ENCODE data around the gene TOR2A.

The TOR2A gene

DNA sequence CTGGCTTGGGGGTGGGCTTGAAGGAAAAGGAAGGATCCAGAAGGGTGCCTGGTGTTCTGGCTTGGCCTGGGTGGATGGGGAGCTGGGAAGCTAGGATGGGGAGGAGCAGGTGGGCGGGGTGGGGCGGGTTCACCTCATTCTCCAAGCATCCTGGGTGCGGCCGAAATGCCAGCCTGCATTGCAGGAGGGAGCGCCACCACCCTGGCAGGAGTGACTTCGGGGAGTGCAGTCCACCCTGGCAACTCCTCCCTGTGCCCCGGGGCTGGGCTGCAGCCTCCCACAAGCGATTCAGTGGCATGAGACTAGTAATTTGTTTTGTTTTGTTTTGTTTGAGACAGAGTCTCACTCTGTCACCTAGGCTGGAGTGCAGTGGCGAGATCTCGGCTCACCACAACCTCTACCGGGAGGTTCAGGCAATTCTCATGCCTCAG, 13.7 kb downstream of the TOR2A start:
- no peak overlapping the region for H3K9ac ChIP-seq (ENCODE audit: low read depth, low read length, poor library complexity)
- H3K4me2 ChIP-seq (ENCODE audit: insufficient read depth, low read length, poor library complexity, severe bottlenecking) = no peak overlapping the region
- no peak overlapping the region for H3K4me3 ChIP-seq (ENCODE audit: low read length in 2 of 2)
- H2AK5ac ChIP-seq (ENCODE audit: low read depth, low read length) = no peak overlapping the region
- peaks cover 0 to 21% (median 0%) of the 10 kb centered on the region in 3 experiments for H3K27me3 ChIP-seq (ENCODE audit: control insufficient read depth in 3 of 3, insufficient read depth in 3 of 3, low read depth in 1 of 3, low read length in 3 of 3)
- H2BK120ac ChIP-seq (ENCODE audit: low read depth, low read length) = no peak overlapping the region
- no peak for DNase-seq (ENCODE audit: low spot score)
- no peak overlapping the region for H4K91ac ChIP-seq (ENCODE audit: low read depth, low read length, poor library complexity)
- no peak overlapping the region for H4K8ac ChIP-seq (ENCODE audit: low read depth, low read length)
- WGBS, 2 donors (ENCODE audit: extremely low coverage in 2 of 2, insufficient read length in 2 of 2, insufficient replicate concordance in 1 of 2) = no CpG with 5 or more reads among the region's 11 CpGs
- no peak overlapping the region for H3K27ac ChIP-seq (replicated peaks; ENCODE audit: low read length)
- no peaks in the 10 kb centered on the region for H3K36me3 ChIP-seq (replicated peaks in 1 of 2; ENCODE audit: control insufficient read depth in 2 of 2, insufficient read depth in 2 of 2, low read length in 2 of 2)
- no peaks in the 10 kb centered on the region for H3K9me3 ChIP-seq (replicated peaks in 1 of 2; ENCODE audit: control insufficient read depth in 2 of 2, insufficient read depth in 1 of 2, low read depth in 1 of 2, low read length in 2 of 2)
- H3K14ac ChIP-seq (ENCODE audit: low read length) = no peak overlapping the region
- H3K4ac ChIP-seq (ENCODE audit: low read length) = no peak overlapping the region
- H3K18ac ChIP-seq (ENCODE audit: low read length) = no peak overlapping the region
- H3K4me1 ChIP-seq (ENCODE audit: control insufficient read depth in 2 of 2, insufficient read depth in 1 of 2, low read depth in 1 of 2, low read length in 2 of 2) = peaks cover 2 to 4% of the 10 kb centered on the region in 2 donors
- no peak overlapping the region for H2BK5ac ChIP-seq (ENCODE audit: low read length)
- H2BK15ac ChIP-seq (ENCODE audit: low read length) = peak overlapping the region; percentile 67
- H2AFZ ChIP-seq (ENCODE audit: low read length) = no peak overlapping the region
- H2BK12ac ChIP-seq (ENCODE audit: low read length) = no peak overlapping the region
- no peaks in the 10 kb centered on the region for H3K79me1 ChIP-seq (ENCODE audit: low read depth, low read length)
- no peak overlapping the region for H3K23ac ChIP-seq (ENCODE audit: low read depth, low read length, poor library complexity)

- no peaks in the 10 kb centered on the region for H3K9me3 ChIP-seq (replicated peaks in 1 of 2; ENCODE audit: control insufficient read depth in 2 of 2, insufficient read depth in 1 of 2, low read depth in 1 of 2, low read length in 2 of 2)
These were observed 14.2 kb downstream of the TOR2A start for GRCh38 chr9:127720865-127721227.

DNA sequence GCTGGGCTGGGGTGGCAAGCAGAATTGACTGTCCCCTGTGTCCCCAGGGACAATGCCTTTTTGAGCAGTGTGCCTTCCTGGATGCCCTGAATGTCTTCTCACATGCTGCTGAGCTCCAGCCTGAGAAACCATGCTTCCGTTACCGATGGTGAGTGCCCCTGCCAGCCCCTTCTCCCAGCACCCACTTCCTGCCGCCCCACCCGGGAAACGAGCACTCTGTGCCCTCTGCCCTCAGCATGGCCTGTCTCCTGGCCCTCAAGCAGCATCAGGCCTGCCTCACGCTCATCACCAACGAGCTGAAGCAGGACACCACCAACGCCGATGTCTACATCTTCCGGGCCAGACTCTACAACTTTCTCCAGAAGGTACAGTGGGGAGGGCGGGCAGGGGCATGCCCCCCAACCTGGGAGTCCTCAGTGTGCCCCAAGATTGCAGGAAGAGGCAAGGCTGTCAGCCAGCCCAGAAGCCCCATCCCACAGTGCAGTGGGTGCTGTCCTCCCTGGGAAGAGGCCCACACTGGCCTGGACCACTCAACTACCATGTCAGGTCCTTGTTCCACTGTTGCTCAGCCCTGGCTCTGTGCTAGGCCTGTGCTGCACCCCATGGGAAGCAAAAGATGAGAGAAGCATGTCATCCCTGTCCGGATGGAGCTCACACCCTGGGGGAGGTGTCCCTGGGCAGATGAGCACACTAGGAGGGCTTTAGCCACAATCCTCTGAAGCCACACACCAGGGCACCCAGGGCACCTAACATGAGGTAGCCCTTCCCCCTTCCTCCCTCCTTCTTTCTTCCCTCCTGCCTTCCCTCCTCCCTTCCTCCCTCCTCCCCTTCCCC, 14.8 kb downstream of the TOR2A start:
- Histone ChIP-seq H3K79me1 (ENCODE audit: low read depth, low read length) (no peaks in the 10 kb centered on the region), H3K14ac (ENCODE audit: low read length) (peak overlapping the region; percentile 82), H3K23ac (ENCODE audit: low read depth, low read length, poor library complexity) (no peak overlapping the region), H3K4ac (ENCODE audit: low read length) (no peak overlapping the region), H3K4me3 (ENCODE audit: low read length in 2 of 2) (no peak overlapping the region), H3K9me3 (replicated peaks in 1 of 2; ENCODE audit: control insufficient read depth in 2 of 2, insufficient read depth in 1 of 2, low read depth in 1 of 2, low read length in 2 of 2) (no peaks in the 10 kb centered on the region), H3K4me1 (ENCODE audit: control insufficient read depth in 2 of 2, insufficient read depth in 1 of 2, low read depth in 1 of 2, low read length in 2 of 2) (peaks cover 5 to 7% of the 10 kb centered on the region in 2 donors), H2BK120ac (ENCODE audit: low read depth, low read length) (no peak overlapping the region), H2BK15ac (ENCODE audit: low read length) (no peak overlapping the region), H4K8ac (ENCODE audit: low read depth, low read length) (peak overlapping the region; percentile 23), H3K27me3 (ENCODE audit: control insufficient read depth in 3 of 3, insufficient read depth in 3 of 3, low read depth in 1 of 3, low read length in 3 of 3) (peaks cover 0 to 21% (median 0%) of the 10 kb centered on the region in 3 experiments), H2BK5ac (ENCODE audit: low read length) (no peak overlapping the region), H3K4me2 (ENCODE audit: insufficient read depth, low read length, poor library complexity, severe bottlenecking) (no peak overlapping the region), H3K18ac (ENCODE audit: low read length) (peak overlapping the region; percentile 80), H3K36me3 (replicated peaks in 1 of 2; ENCODE audit: control insufficient read depth in 2 of 2, insufficient read depth in 2 of 2, low read length in 2 of 2) (no peaks in the 10 kb centered on the region), H2AFZ (ENCODE audit: low read length) (no peak overlapping the region), H3K27ac (replicated peaks; ENCODE audit: low read length) (no peak overlapping the region), H2BK12ac (ENCODE audit: low read length) (peak overlapping the region; percentile 14), H3K9ac (ENCODE audit: low read depth, low read length, poor library complexity) (peak overlapping the region; percentile 44), H4K91ac (ENCODE audit: low read depth, low read length, poor library complexity) (peak overlapping the region; percentile 53), H2AK5ac (ENCODE audit: low read depth, low read length) (peak overlapping the region; percentile 93)
- no CpG with 5 or more reads among the region's 12 CpGs for whole genome bisulfite sequencing, 2 donors (ENCODE audit: extremely low coverage in 2 of 2, insufficient read length in 2 of 2, insufficient replicate concordance in 1 of 2)
- DNase-seq (ENCODE audit: low spot score) = no peak

More at GRCh38 chr9:127720865-127721227, 14.2 kb downstream of the TOR2A start:
- H4K8ac ChIP-seq (ENCODE audit: low read depth, low read length) = no peak overlapping the region
- no peak overlapping the region for H3K4me3 ChIP-seq (ENCODE audit: low read length in 2 of 2)
- peak overlapping the region; percentile 67 for H2BK15ac ChIP-seq (ENCODE audit: low read length)
- no peak overlapping the region for H3K14ac ChIP-seq (ENCODE audit: low read length)
- H3K4ac ChIP-seq (ENCODE audit: low read length) = no peak overlapping the region
- H3K36me3 ChIP-seq (replicated peaks in 1 of 2; ENCODE audit: control insufficient read depth in 2 of 2, insufficient read depth in 2 of 2, low read length in 2 of 2) = no peaks in the 10 kb centered on the region
- no peaks in the 10 kb centered on the region for H3K79me1 ChIP-seq (ENCODE audit: low read depth, low read length)
- H3K18ac ChIP-seq (ENCODE audit: low read length) = no peak overlapping the region
- no peak overlapping the region for H3K27ac ChIP-seq (replicated peaks; ENCODE audit: low read length)
- no peak overlapping the region for H2AFZ ChIP-seq (ENCODE audit: low read length)
- no peak overlapping the region for H3K23ac ChIP-seq (ENCODE audit: low read depth, low read length, poor library complexity)
- DNase-seq (ENCODE audit: low spot score) = no peak
- H3K9ac ChIP-seq (ENCODE audit: low read depth, low read length, poor library complexity) = no peak overlapping the region
- peaks cover 5 to 7% of the 10 kb centered on the region in 2 donors for H3K4me1 ChIP-seq (ENCODE audit: control insufficient read depth in 2 of 2, insufficient read depth in 1 of 2, low read depth in 1 of 2, low read length in 2 of 2)
- H2BK5ac ChIP-seq (ENCODE audit: low read length) = no peak overlapping the region
- H3K27me3 ChIP-seq (ENCODE audit: control insufficient read depth in 3 of 3, insufficient read depth in 3 of 3, low read depth in 1 of 3, low read length in 3 of 3) = peaks cover 0 to 21% (median 0%) of the 10 kb centered on the region in 3 experiments
- no peak overlapping the region for H2BK12ac ChIP-seq (ENCODE audit: low read length)
- H3K4me2 ChIP-seq (ENCODE audit: insufficient read depth, low read length, poor library complexity, severe bottlenecking) = no peak overlapping the region
- H2AK5ac ChIP-seq (ENCODE audit: low read depth, low read length) = no peak overlapping the region
- no peak overlapping the region for H2BK120ac ChIP-seq (ENCODE audit: low read depth, low read length)
- no peak overlapping the region for H4K91ac ChIP-seq (ENCODE audit: low read depth, low read length, poor library complexity)

GRCh38 chr9:127717766-127718165, 17.3 kb downstream of the TOR2A start:
- peaks cover 0 to 10% (median 9%) of the 10 kb centered on the region in 3 experiments for H3K27me3 ChIP-seq (ENCODE audit: control insufficient read depth in 3 of 3, insufficient read depth in 3 of 3, low read depth in 1 of 3, low read length in 3 of 3)
- peaks cover 4% of the 10 kb centered on the region for H3K79me1 ChIP-seq (ENCODE audit: low read depth, low read length)
- peak overlapping the region; percentile 60 for H2BK5ac ChIP-seq (ENCODE audit: low read length)
- H2AFZ ChIP-seq (ENCODE audit: low read length) = no peak overlapping the region
- no peak overlapping the region for H3K9ac ChIP-seq (ENCODE audit: low read depth, low read length, poor library complexity)
- no peak overlapping the region for H3K27ac ChIP-seq (replicated peaks; ENCODE audit: low read length)
- DNase-seq (ENCODE audit: low spot score) = no peak
- no peak overlapping the region for H4K91ac ChIP-seq (ENCODE audit: low read depth, low read length, poor library complexity)
- H3K4ac ChIP-seq (ENCODE audit: low read length) = no peak overlapping the region
- no peak overlapping the region for H3K4me2 ChIP-seq (ENCODE audit: insufficient read depth, low read length, poor library complexity, severe bottlenecking)
- no peak overlapping the region for H3K23ac ChIP-seq (ENCODE audit: low read depth, low read length, poor library complexity)
- no CpG with 5 or more reads among the region's 5 CpGs for WGBS, 2 donors (ENCODE audit: extremely low coverage in 2 of 2, insufficient read length in 2 of 2, insufficient replicate concordance in 1 of 2)
- no peak overlapping the region for H3K4me3 ChIP-seq (ENCODE audit: low read length in 2 of 2)
- H3K14ac ChIP-seq (ENCODE audit: low read length) = no peak overlapping the region
- H2AK5ac ChIP-seq (ENCODE audit: low read depth, low read length) = no peak overlapping the region
- no peaks in the 10 kb centered on the region for H3K36me3 ChIP-seq (replicated peaks in 1 of 2; ENCODE audit: control insufficient read depth in 2 of 2, insufficient read depth in 2 of 2, low read length in 2 of 2)
- H3K9me3 ChIP-seq (replicated peaks in 1 of 2; ENCODE audit: control insufficient read depth in 2 of 2, insufficient read depth in 1 of 2, low read depth in 1 of 2, low read length in 2 of 2) = no peaks in the 10 kb centered on the region
- H3K4me1 ChIP-seq (ENCODE audit: control insufficient read depth in 2 of 2, insufficient read depth in 1 of 2, low read depth in 1 of 2, low read length in 2 of 2) = peaks cover 6 to 13% of the 10 kb centered on the region in 2 donors
- no peak overlapping the region for H3K18ac ChIP-seq (ENCODE audit: low read length)
- H2BK12ac ChIP-seq (ENCODE audit: low read length) = no peak overlapping the region
- no peak overlapping the region for H2BK120ac ChIP-seq (ENCODE audit: low read depth, low read length)
- no peak overlapping the region for H2BK15ac ChIP-seq (ENCODE audit: low read length)
- no peak overlapping the region for H4K8ac ChIP-seq (ENCODE audit: low read depth, low read length)

Measured in neuronal stem cell (in vitro differentiated cells).